H9 (cell line): Measurements from ENCODE around the gene SLC2A9. TPM values are rescaled to one million over a fixed set of nuclear protein-coding genes. Genes with fewer than 3 reads are reported as not detected.

Experiments used
- DNase-seq: peaks from one replicate; pipeline ENCODE4 v3.0.0-alpha.2; 2017
- H2AFZ ChIP-seq: one replicate; pipeline ENCODE4 v1.6.1; 2013; ENCODE audit warnings: mild to moderate bottlenecking, low read length, control low read depth, moderate library complexity
- H2AK5ac ChIP-seq: 2 replicates; pipeline ENCODE4 v1.6.1; 2013; ENCODE audit warnings: low read length, control low read depth, mixed read lengths; ENCODE audit not compliant: insufficient read length
- H2BK120ac ChIP-seq: one replicate; pipeline ENCODE4 v1.6.1; 2013; ENCODE audit warnings: low read depth, mild to moderate bottlenecking, low read length, control low read depth, inconsistent platforms; ENCODE audit not compliant: poor library complexity, severe bottlenecking
- H2BK12ac ChIP-seq: 2 replicates; pipeline ENCODE4 v1.6.1; 2013; ENCODE audit warnings: low read length, control low read depth, mixed read lengths, low read depth; ENCODE audit not compliant: insufficient read length
- H2BK15ac ChIP-seq: 2 replicates; pipeline ENCODE4 v1.6.1; 2013; ENCODE audit warnings: low read depth, low read length, control low read depth
- H2BK20ac ChIP-seq: one replicate; pipeline ENCODE4 v1.6.1; 2013; ENCODE audit warnings: low read depth, mild to moderate bottlenecking, low read length, control low read depth, inconsistent platforms; ENCODE audit not compliant: poor library complexity, severe bottlenecking
- H2BK5ac ChIP-seq: 2 replicates; pipeline ENCODE4 v1.6.1; 2013; ENCODE audit warnings: low read length, control low read depth, mixed read lengths; ENCODE audit not compliant: insufficient read length
- H3K14ac ChIP-seq: 2 replicates; pipeline ENCODE4 v1.6.1; 2013; ENCODE audit warnings: low read length, control low read depth; ENCODE audit not compliant: insufficient read depth
- H3K18ac ChIP-seq: 2 replicates; pipeline ENCODE4 v1.6.1; 2013; ENCODE audit warnings: low read depth, mild to moderate bottlenecking, mixed read lengths, low read length, control low read depth; ENCODE audit not compliant: insufficient read length
- H3K23ac ChIP-seq: 2 replicates; pipeline ENCODE4 v1.6.1; 2013; ENCODE audit warnings: low read length, control low read depth, mixed read lengths, low read depth; ENCODE audit not compliant: insufficient read length
- H3K23me2 ChIP-seq: 2 replicates; pipeline ENCODE4 v1.6.1; 2013; ENCODE audit warnings: low read depth, mild to moderate bottlenecking, mixed read lengths, low read length, control low read depth; ENCODE audit not compliant: insufficient read length, poor library complexity, severe bottlenecking
- H3K27ac ChIP-seq: 2 replicates; pipeline ENCODE4 v1.5.1; 2013; ENCODE audit warnings: low read length, control low read depth, mixed read lengths, low read depth; ENCODE audit not compliant: insufficient read length
- H3K27me3 ChIP-seq: 2 replicates; pipeline ENCODE4 v1.6.1; 2013; ENCODE audit warnings: low read length, control low read depth, inconsistent platforms; ENCODE audit not compliant: insufficient read depth
- H3K4ac ChIP-seq: 2 replicates; pipeline ENCODE4 v1.6.1; 2013; ENCODE audit warnings: low read depth, mild to moderate bottlenecking, control low read depth, inconsistent platforms, low read length, moderate library complexity
- H3K4me1 ChIP-seq: 2 replicates; pipeline ENCODE4 v1.6.1; 2013; ENCODE audit warnings: low read length, control low read depth, inconsistent platforms; ENCODE audit not compliant: insufficient read depth
- H3K4me2 ChIP-seq: 2 replicates; pipeline ENCODE4 v1.6.1; 2013; ENCODE audit warnings: low read length, control low read depth, mixed read lengths; ENCODE audit not compliant: insufficient read length, insufficient read depth
- H3K56ac ChIP-seq: 2 replicates; pipeline ENCODE4 v1.6.1; 2013; ENCODE audit warnings: low read depth, mild to moderate bottlenecking, mixed read lengths, low read length, control low read depth; ENCODE audit not compliant: insufficient read length
- H3K79me1 ChIP-seq: 2 replicates; pipeline ENCODE4 v1.6.1; 2013; ENCODE audit warnings: low read depth, mild to moderate bottlenecking, moderate library complexity, low read length, control low read depth, inconsistent platforms; ENCODE audit not compliant: insufficient read depth, poor library complexity, severe bottlenecking
- H3K79me2 ChIP-seq: 2 replicates; pipeline ENCODE4 v1.6.1; 2013; ENCODE audit warnings: low read length, control low read depth, inconsistent platforms; ENCODE audit not compliant: insufficient read depth
- H3K9ac ChIP-seq: 2 replicates; pipeline ENCODE4 v1.6.1; 2013; ENCODE audit warnings: low read length, control low read depth, mixed read lengths; ENCODE audit not compliant: insufficient read length; ENCODE audit errors: extremely low read depth
- H3K9me3 ChIP-seq: one replicate; pipeline ENCODE4 v1.6.1; 2013; ENCODE audit warnings: low read depth, low read length, inconsistent platforms; ENCODE audit not compliant: control insufficient read depth
- H3T11ph ChIP-seq: one replicate; pipeline ENCODE4 v1.6.1; 2013; ENCODE audit warnings: mild to moderate bottlenecking, low read length, control low read depth, inconsistent platforms
- H4K20me1 ChIP-seq: one replicate; pipeline ENCODE4 v1.6.1; 2013; ENCODE audit not compliant: control insufficient read depth, insufficient read length, insufficient read depth
- H4K5ac ChIP-seq: 2 replicates; pipeline ENCODE4 v1.6.1; 2013; ENCODE audit warnings: low read depth, mild to moderate bottlenecking, mixed read lengths, low read length, control low read depth; ENCODE audit not compliant: insufficient read length
- H4K8ac ChIP-seq: replicated peaks from 2 replicates; pipeline ENCODE4 v1.6.1; 2013; ENCODE audit warnings: low read length, control low read depth, mixed read lengths, low read depth; ENCODE audit not compliant: insufficient read length
- H4K91ac ChIP-seq: 2 replicates; pipeline ENCODE4 v1.6.1; 2013; ENCODE audit warnings: low read depth, mild to moderate bottlenecking, moderate library complexity, mixed read lengths, low read length, control low read depth; ENCODE audit not compliant: insufficient read length
- H3K27ac Mint-ChIP-seq, 3 experiments: 2 replicates in 2 of 3; 3 replicates in 1 of 3; pipeline ENCODE4 v1.8.0; 2020 to 2021; ENCODE audit warnings: mixed read lengths in 3 of 3, mild to moderate bottlenecking in 1 of 3, moderate library complexity in 1 of 3
- H3K27me3 Mint-ChIP-seq: 2 replicates; pipeline ENCODE4 v1.8.0; 2021; ENCODE audit warnings: low read depth, mild to moderate bottlenecking, moderate library complexity, mixed read lengths
- H3K36me3 Mint-ChIP-seq, 3 experiments: 2 replicates in 2 of 3; 3 replicates in 1 of 3; pipeline ENCODE4 v1.8.0; 2020 to 2021; ENCODE audit warnings: low read depth in 3 of 3, mixed read lengths in 3 of 3; ENCODE audit not compliant: insufficient read depth in 1 of 3
- H3K4me1 Mint-ChIP-seq, 2 experiments: 2 replicates each; pipeline ENCODE4 v1.8.0; 2020; ENCODE audit warnings: mixed read lengths in 2 of 2
- H3K4me3 Mint-ChIP-seq, 2 experiments: 2 replicates in 1 of 2; 3 replicates in 1 of 2; pipeline ENCODE4 v1.8.0; 2020 to 2021; ENCODE audit warnings: mild to moderate bottlenecking in 2 of 2, mixed read lengths in 2 of 2, moderate library complexity in 1 of 2
- H3K9me3 Mint-ChIP-seq, 2 experiments: 2 replicates in 1 of 2; 3 replicates in 1 of 2; pipeline ENCODE4 v1.8.0; 2020; ENCODE audit warnings: mild to moderate bottlenecking in 2 of 2, mixed read lengths in 2 of 2, moderate library complexity in 1 of 2
- CTCF ChIP-seq: fragments of 200-600 bp; sonication (generic); conservative IDR thresholded peaks from 3 replicates; pipeline ENCODE4 v1.8.0; 2021; ENCODE audit warnings: antibody characterized with exemption, mild to moderate bottlenecking
- WGBS: extraction: QIAGEN DNeasy Blood & Tissue Kit; methylation state at CpG from one replicate; pipeline ENCODE4 v1.1.7; 2013; ENCODE audit warnings: missing lambda C conversion rate, low lambda C conversion rate, mixed read lengths; ENCODE audit not compliant: insufficient read length; ENCODE audit errors: extremely low coverage; 5-methylcytosine and 5-hydroxymethylcytosine counted together
- total RNA-seq: library from RNA; stranded (reverse); gene quantifications from 2 replicates; pipeline ENCODE4 v1.2.1, GENCODE V29; 2021

The SLC2A9 gene
- total RNA-seq, 1 experiment from 2014 or later = 0.79 TPM

- WGBS = no CpG with 5 or more reads among the region's 1 CpG
- Histone ChIP-seq H2BK12ac (no peak overlapping the region), H3K18ac (no peak overlapping the region), H3K27me3 (no peaks in the 10 kb centered on the region), H2BK20ac (no peak overlapping the region), H3K23ac (no peak overlapping the region), H4K20me1 (no peaks in the 10 kb centered on the region), H3K23me2 (no peaks in the 10 kb centered on the region), H2BK5ac (no peak overlapping the region), H3K79me2 (no peaks in the 10 kb centered on the region), H3K4ac (no peak overlapping the region), H4K5ac (no peak overlapping the region), H3T11ph (no peak overlapping the region), H2BK120ac (no peak overlapping the region), H3K9me3 (no peaks in the 10 kb centered on the region), H3K14ac (no peak overlapping the region), H4K91ac (no peak overlapping the region), H4K8ac (no peak overlapping the region), H3K27ac (no peak overlapping the region), H3K4me1 (no peaks in the 10 kb centered on the region), H3K56ac (no peak overlapping the region), H3K4me2 (no peak overlapping the region), H2AFZ (no peak overlapping the region), H3K9ac (no peak overlapping the region), H3K79me1 (no peaks in the 10 kb centered on the region), H2BK15ac (no peak overlapping the region), H2AK5ac (no peak overlapping the region)
- Mint-ChIP-seq H3K27ac (no peak overlapping the region), H3K4me1 (no peaks in the 10 kb centered on the region), H3K4me3 (no peak overlapping the region), H3K36me3 (no peaks in the 10 kb centered on the region), H3K9me3 (no peaks in the 10 kb centered on the region), H3K27me3 (peaks cover 4% of the 10 kb centered on the region; the same call in 1 of the 2 replicates)
- no peak for TF ChIP-seq CTCF
- no peak for DNase-seq
Measured at GRCh38 chr4:9826551-9826950, 194.7 kb downstream of the SLC2A9 start.
